ENCODE measurements around the gene GBP3.
"Not testable (repeated sequence)": the region's sequence is repeated elsewhere in the genome, so short reads cannot be mapped to it uniquely, and the experiment has no call there.

Gene GBP3

DNA sequence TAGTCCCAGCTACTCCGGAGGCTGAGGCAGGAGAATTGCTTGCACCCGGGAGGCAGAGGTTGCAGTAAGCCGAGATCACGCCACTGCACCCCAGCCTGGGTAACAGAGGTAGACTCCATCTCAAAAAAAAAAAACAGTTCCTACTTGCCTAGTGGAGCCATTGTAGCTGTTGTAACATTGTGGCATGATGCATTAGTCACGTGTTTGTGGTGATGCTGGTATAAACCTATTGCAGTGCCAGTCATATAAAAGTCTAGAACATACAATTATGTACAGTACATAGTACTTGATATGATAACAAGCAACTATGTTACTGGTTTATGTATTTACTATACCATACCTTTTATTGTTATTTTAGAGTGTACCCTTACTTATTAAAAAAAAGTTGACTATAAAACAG is 46.4 kb downstream of the GBP3 start:
- no peak for DNase-seq (ENCODE audit: low spot score)

DNA sequence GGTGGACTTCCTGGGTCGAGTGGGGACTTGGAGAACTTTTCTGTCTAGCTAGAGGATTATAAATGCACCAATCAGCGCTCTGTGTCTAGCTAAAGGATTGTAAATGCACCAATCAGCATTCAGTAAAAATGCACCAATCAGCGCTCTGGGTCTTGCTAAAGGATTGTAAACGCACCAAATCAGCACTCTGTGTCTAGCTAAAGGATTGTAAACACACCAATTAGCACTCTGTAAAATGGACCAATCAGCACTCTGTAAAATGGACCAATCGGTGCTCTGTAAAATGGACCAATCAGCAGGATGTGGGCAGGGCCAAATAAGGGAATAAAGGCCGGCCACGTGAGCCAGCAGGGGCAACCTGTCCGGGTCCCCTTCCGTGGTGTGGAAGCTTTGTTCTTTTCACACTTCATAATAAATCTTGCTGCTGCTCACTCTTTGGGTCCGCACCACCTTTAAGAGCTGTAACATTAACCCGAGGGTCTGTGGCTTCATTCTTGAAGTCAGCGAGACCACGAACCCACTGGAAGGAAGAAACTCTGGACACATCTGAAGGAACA is 48.0 kb downstream of the GBP3 start:
- not testable (repeated sequence) for DNase-seq (ENCODE audit: low spot score)

DNA sequence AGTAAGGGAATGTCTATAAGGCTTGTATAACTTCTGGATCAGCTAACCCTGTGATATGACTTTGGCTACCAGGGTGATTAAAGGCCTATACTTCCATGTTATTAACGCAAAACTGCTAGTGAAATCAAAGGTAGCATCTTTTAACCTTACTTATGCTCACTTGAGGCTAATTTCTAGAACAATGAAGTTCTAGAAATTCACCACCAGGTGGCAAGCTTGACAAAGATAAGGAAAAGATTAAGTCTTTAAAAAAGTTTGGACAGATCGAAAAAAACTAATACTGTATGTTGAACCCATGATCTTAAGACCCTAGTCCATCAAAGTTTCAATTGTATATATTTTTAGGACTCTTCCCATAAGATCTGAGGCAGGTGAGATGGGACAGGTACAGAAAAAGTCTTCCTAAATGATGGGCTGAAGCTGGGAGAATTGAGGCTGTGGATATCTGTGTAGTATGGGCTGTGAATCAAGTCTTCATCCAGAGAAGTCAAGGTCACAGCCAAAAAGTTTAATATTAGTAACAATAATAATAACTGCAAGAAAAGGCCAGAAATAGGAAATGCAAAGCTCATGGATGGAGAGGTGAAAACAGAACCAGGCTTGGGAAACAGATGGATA is 49.0 kb downstream of the GBP3 start:
- peak; percentile 29 for DNase-seq (ENCODE audit: low spot score)

DNA sequence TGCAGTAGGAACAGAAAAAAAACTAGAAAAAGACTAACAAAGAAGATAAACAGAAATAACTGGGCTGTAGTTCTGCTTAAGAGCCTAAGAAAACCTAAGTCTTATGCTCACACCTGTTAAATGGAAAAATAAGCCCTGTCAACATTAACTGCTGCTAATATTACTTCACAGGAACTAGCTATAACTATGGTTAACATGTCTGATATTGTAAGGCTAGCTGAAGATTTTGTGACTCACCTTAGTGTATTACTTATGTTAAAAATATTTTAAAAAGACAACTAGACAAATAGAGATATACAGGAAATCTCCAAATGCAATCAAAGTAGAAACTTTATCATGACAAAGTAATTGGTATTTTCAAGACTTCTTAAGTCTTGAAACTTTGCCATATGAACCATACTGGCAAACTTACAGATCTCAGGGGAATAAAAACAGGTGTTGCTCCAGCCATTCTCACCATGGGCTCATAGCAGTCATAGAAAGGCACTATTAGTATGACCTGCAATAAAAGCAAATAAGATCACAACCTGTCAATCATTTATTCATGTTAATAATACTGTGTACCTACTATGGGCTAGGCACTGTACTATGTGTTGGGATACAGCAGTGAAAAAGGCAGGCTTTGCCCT is 60.9 kb downstream of the GBP3 start:
- no peak for DNase-seq (ENCODE audit: low spot score)

DNA sequence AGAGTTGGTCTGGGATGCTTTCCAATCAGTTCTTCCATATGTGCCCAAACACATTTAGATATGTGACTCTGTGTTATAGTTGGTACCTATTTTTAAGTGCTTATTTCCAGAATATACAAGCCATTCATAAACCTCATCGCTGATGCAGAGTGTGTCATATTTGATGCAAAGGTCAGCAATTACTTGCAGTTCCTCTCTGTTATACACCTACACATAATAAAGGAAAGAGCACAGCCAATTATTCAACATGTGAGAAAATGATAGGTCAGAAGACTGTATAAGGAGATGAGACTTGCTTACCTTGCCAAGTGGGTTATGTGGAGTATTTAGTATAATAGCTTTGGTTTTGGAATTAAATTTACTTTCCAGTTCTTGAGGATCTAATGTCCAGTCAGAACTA is 61.6 kb downstream of the GBP3 start:
- DNase-seq (ENCODE audit: low spot score): no peak

Data from AG08395 (cell line).